HepG2 (cell line): ENCODE measurements around the gene CCDC88A. TPM values are rescaled to one million over a fixed set of nuclear protein-coding genes. Genes with fewer than 3 reads are reported as not detected.

Experiments
- AKNA ChIP-seq: sonication (generic); formaldehyde crosslinking; IDR thresholded peaks from 2 replicates; pipeline ENCODE4 v1.4.0; 2020; ENCODE audit warnings: missing genetic modification reagents, borderline replicate concordance
- CREM ChIP-seq, 2 experiments: sonication (generic) in 1 of 2; formaldehyde crosslinking in 1 of 2; IDR thresholded peaks; 2 replicates each; pipeline versions ENCODE4 v1.4.0 to v1.6.1; 2016 to 2020; ENCODE audit warnings: antibody characterized with exemption in 1 of 2, mild to moderate bottlenecking in 1 of 2, missing genetic modification reagents in 1 of 2
- IRF2 ChIP-seq: IDR thresholded peaks from 2 replicates; pipeline ENCODE4 v1.6.1; 2018; ENCODE audit warnings: missing genetic modification reagents, missing compliant biosample characterization
- JARID2 ChIP-seq: sonication (generic); formaldehyde crosslinking; IDR thresholded peaks from 2 replicates; pipeline ENCODE4 v1.8.1; 2023; ENCODE audit warnings: missing genetic modification reagents, inconsistent platforms; ENCODE audit not compliant: insufficient replicate concordance
- MED13 ChIP-seq: sonication (generic); formaldehyde crosslinking; IDR thresholded peaks from 2 replicates; pipeline ENCODE4 v1.5.0; 2020; ENCODE audit warnings: missing genetic modification reagents
- TIGD3 ChIP-seq: sonication (generic); formaldehyde crosslinking; IDR thresholded peaks from 2 replicates; pipeline ENCODE4 v1.5.1; 2020; ENCODE audit warnings: mild to moderate bottlenecking, missing genetic modification reagents, borderline replicate concordance
- TOE1 ChIP-seq: sonication (generic); formaldehyde crosslinking; IDR thresholded peaks from 2 replicates; pipeline ENCODE4 v1.4.0; 2020; ENCODE audit warnings: mild to moderate bottlenecking, missing genetic modification reagents
- YY1 ChIP-seq: IDR thresholded peaks from 2 replicates; pipeline ENCODE4 v1.6.1; 2011; ENCODE audit warnings: low read length, low read depth, moderate library complexity, mild to moderate bottlenecking; ENCODE audit not compliant: insufficient read depth, insufficient replicate concordance
- ZNF607 ChIP-seq: sonication (generic); formaldehyde crosslinking; IDR thresholded peaks from 2 replicates; pipeline ENCODE4 v1.5.1; 2020; ENCODE audit warnings: missing genetic modification reagents, mild to moderate bottlenecking, borderline replicate concordance
- ZNF674 ChIP-seq: sonication (generic); formaldehyde crosslinking; IDR thresholded peaks from 2 replicates; pipeline ENCODE4 v1.5.0; 2020; ENCODE audit warnings: low read depth, mild to moderate bottlenecking, missing genetic modification reagents
- polyA plus RNA-seq, 8 experiments: library from polyadenylated mRNA; depleted of rRNA in 3 of 8; stranded (reverse) in 7 of 8; unstranded in 1 of 8; fragments of >200 nt; fragmentation: Illumina TruSeq in 4 of 8; extraction: Trizol in 4 of 8; gene quantifications; 2 replicates each; pipeline versions ENCODE4 v1.2.1 to v1.2.3, GENCODE V29; 2011 to 2016; ENCODE audit warnings: low read depth in 4 of 8, missing spikeins in 1 of 8, mixed read lengths in 1 of 8; ENCODE audit not compliant: insufficient read depth in 1 of 8
- total RNA-seq, 5 experiments: library from RNA; depleted of rRNA; stranded (reverse); fragments of >200 nt; fragmentation: Illumina TruSeq; extraction: Trizol; gene quantifications; 2 replicates each; pipeline ENCODE4 v1.2.3, GENCODE V29; 2016; ENCODE audit warnings: low read depth in 1 of 5
- TF ChIP-seq, protein P1 (sequence below): sonication (generic); formaldehyde crosslinking; IDR thresholded peaks from 2 replicates; pipeline ENCODE4 v1.9.0; 2021; ENCODE audit warnings: missing genetic modification reagents, borderline replicate concordance
- TF ChIP-seq, protein P2 (sequence below): sonication (generic); formaldehyde crosslinking; IDR thresholded peaks from 2 replicates; pipeline ENCODE4 v1.8.1; 2023; ENCODE audit warnings: missing genetic modification reagents, mild to moderate bottlenecking, borderline replicate concordance
- TF ChIP-seq, protein P3 (sequence below): sonication (generic); formaldehyde crosslinking; IDR thresholded peaks from 2 replicates; pipeline ENCODE4 v1.8.0; 2022; ENCODE audit warnings: missing genetic modification reagents, mild to moderate bottlenecking, inconsistent platforms, borderline replicate concordance
- TF ChIP-seq, protein P4 (sequence below): sonication (generic); formaldehyde crosslinking; IDR thresholded peaks from 2 replicates; pipeline ENCODE4 v1.4.0; 2020; ENCODE audit warnings: missing genetic modification reagents

The CCDC88A gene
- total and polyA plus RNA-seq, 2 of the 13 experiments (the other 11 are each of a cell fraction or from before 2014, with no cell fraction given), result 43.2 to 84.1 TPM

GRCh38 chr2:55282110-55282917 is 137.3 kb downstream of the CCDC88A start (continued):
- TF ChIP-seq, protein P1, sequence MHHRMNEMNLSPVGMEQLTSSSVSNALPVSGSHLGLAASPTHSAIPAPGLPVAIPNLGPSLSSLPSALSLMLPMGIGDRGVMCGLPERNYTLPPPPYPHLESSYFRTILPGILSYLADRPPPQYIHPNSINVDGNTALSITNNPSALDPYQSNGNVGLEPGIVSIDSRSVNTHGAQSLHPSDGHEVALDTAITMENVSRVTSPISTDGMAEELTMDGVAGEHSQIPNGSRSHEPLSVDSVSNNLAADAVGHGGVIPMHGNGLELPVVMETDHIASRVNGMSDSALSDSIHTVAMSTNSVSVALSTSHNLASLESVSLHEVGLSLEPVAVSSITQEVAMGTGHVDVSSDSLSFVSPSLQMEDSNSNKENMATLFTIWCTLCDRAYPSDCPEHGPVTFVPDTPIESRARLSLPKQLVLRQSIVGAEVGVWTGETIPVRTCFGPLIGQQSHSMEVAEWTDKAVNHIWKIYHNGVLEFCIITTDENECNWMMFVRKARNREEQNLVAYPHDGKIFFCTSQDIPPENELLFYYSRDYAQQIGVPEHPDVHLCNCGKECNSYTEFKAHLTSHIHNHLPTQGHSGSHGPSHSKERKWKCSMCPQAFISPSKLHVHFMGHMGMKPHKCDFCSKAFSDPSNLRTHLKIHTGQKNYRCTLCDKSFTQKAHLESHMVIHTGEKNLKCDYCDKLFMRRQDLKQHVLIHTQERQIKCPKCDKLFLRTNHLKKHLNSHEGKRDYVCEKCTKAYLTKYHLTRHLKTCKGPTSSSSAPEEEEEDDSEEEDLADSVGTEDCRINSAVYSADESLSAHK (CRISPR knock-in tag), result 0 out of 2 replicates have a peak, but pooled peaks have one; percentile 56
- TF ChIP-seq IRF2 (peak; percentile 94), MED13 (CRISPR knock-in tag) (peak; percentile 86; the same call in 1 of the 2 replicates), TIGD3 (CRISPR knock-in tag) (peak; percentile 94), CREM (IDR thresholded peaks at IDR 0.05) (no peak), CREM (CRISPR knock-in tag; IDR thresholded peaks at IDR 0.05) (no peak), TOE1 (CRISPR knock-in tag) (0 out of 2 replicates have a peak, but pooled peaks have one; percentile 46), AKNA (no peak; the same call in 1 of the 2 replicates), ZNF674 (CRISPR knock-in tag) (no peak), JARID2 (CRISPR knock-in tag) (peak; percentile 52), YY1 (peak; percentile 74), ZNF607 (peak; percentile 95)
- TF ChIP-seq, protein P2, sequence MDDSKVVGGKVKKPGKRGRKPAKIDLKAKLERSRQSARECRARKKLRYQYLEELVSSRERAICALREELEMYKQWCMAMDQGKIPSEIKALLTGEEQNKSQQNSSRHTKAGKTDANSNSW (CRISPR knock-in tag), result peak; percentile 89; the same call in 1 of the 2 replicates
- TF ChIP-seq, protein P3, sequence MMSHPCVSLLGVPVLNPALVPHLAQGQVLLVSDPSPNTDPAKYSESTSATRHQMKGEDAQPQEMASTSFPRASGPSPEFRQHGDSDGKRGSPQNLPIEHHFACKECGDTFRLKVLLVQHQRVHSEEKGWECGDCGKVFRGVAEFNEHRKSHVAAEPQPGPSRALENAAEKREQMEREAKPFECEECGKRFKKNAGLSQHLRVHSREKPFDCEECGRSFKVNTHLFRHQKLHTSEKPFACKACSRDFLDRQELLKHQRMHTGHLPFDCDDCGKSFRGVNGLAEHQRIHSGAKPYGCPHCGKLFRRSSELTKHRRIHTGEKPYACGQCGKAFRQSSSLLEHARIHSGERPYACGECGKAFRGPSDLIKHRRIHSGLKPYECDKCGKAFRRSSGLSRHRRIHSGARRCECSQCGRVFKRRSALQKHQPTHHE, result peak; percentile 67; the same call in 1 of the 2 replicates
- TF ChIP-seq, protein P4, sequence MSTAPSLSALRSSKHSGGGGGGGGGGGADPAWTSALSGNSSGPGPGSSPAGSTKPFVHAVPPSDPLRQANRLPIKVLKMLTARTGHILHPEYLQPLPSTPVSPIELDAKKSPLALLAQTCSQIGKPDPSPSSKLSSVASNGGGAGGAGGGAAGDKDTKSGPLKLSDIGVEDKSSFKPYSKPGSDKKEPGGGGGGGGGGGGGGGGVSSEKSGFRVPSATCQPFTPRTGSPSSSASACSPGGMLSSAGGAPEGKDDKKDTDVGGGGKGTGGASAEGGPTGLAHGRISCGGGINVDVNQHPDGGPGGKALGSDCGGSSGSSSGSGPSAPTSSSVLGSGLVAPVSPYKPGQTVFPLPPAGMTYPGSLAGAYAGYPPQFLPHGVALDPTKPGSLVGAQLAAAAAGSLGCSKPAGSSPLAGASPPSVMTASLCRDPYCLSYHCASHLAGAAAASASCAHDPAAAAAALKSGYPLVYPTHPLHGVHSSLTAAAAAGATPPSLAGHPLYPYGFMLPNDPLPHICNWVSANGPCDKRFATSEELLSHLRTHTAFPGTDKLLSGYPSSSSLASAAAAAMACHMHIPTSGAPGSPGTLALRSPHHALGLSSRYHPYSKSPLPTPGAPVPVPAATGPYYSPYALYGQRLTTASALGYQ (CRISPR knock-in tag), result peak; percentile 86
